ENCODE results near the gene SMPD3. TPM values are rescaled to one million over a fixed set of nuclear protein-coding genes. Genes with fewer than 3 reads are reported as not detected.

The SMPD3 gene
- total RNA-seq, 4 donors from 2014 or later, result 51.1 to 168 (median 68.9) TPM

DNA sequence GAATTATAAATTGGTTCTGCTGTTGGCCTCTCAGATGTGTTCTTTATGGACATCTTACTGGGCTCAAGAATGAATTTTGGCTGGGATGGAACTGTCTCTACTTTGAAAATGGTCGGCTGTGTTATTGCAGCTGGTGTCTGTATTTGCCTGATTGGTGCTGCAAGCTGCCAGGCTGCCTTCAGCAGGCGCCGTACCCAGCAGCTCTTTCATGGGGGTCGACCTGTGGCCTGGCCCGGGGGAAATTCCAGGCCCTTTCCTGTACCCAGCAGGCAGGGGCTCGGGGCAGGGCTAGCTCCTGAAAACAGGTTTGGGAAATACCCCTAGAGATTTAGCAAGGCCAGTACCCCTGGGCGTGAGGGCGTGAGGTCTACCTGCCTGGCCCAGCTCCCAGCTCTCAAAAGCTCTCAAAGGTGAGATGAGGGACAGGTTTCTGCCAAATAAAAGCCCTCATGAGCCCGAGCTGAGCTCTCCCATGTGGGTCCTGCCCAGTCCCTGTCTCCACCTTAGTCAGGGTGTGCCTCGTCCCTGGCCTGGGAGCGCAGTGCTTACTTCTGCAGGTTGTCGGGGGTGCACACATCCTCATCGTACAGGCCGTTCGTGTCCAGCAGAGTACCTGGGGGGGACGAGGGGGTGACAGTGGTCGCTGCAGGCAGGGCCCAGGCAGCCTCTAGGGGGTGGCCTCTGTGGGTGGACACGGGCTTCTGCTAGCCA is 85.2 kb downstream of the SMPD3 start:
- WGBS, 2 donors (ENCODE audit: low coverage in 1 of 2), result 82% methylated on average over 18 of the region's 18 CpGs; no CpG with 5 or more reads in 1 of the 2 donors
- no peak for DNase-seq
- Histone ChIP-seq H3K4me3 (no peak overlapping the region), H3K4me1 (no peaks in the 10 kb centered on the region), H3K9me3 (no peaks in the 10 kb centered on the region), H3K36me3 (no peaks in the 10 kb centered on the region), H3K27me3 (peaks cover 6% of the 10 kb centered on the region), H3K27ac (no peak overlapping the region)
- in situ Hi-C loops (cut with MboI; ENCODE audit: low pct_ligation_motif_present in 1 of 4, low pct_unique_long_range_greater_than_20kb in 1 of 4, low sequenced_read_pairs in 3 of 4) (no loop called here), intact Hi-C loops (cut with DNase I; ENCODE audit: low total_unique reads) (no loop called here)
- TF ChIP-seq POLR2A (IDR thresholded peaks at IDR 0.05) (no peak), POLR2AphosphoS5 (IDR thresholded peaks at IDR 0.05) (no peak), EP300 (IDR thresholded peaks at IDR 0.05; ENCODE audit: low read depth) (no peak)
- TF ChIP-seq, protein P1, sequence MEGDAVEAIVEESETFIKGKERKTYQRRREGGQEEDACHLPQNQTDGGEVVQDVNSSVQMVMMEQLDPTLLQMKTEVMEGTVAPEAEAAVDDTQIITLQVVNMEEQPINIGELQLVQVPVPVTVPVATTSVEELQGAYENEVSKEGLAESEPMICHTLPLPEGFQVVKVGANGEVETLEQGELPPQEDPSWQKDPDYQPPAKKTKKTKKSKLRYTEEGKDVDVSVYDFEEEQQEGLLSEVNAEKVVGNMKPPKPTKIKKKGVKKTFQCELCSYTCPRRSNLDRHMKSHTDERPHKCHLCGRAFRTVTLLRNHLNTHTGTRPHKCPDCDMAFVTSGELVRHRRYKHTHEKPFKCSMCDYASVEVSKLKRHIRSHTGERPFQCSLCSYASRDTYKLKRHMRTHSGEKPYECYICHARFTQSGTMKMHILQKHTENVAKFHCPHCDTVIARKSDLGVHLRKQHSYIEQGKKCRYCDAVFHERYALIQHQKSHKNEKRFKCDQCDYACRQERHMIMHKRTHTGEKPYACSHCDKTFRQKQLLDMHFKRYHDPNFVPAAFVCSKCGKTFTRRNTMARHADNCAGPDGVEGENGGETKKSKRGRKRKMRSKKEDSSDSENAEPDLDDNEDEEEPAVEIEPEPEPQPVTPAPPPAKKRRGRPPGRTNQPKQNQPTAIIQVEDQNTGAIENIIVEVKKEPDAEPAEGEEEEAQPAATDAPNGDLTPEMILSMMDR (IDR thresholded peaks at IDR 0.05), result no peak

DNA sequence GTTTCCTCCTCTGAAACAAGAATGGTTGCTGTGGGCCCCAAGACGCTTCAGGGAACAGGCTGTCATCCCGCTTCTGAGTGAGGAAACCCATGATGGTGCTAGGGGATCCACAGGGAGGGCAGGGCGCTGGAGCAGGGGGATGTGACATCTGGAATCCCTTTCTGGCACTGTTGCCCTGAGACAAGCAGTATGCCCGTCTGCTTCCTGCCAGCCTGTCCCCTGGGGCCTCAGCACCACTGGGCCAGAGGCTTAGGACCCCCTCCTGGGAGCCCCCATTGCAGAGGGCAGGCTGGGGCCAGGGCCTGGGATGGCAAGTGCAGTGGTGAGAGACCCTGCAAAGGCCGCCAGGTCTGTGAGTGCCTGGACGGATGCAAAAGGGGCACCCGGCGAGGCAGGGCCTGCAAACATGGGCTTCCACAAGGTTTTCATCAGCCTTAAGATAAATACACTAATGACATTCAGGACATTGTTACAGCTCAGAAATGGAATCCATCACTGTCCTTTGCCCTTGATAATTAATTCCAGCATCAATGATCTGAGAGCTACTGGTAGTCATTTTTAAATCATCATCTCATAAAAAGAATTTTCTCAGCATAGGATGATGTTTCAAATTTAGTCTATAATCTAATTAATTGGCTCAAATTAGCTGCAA is 85.9 kb downstream of the SMPD3 start:
- H3K27ac ChIP-seq, result no peak overlapping the region
- H3K36me3 ChIP-seq, result no peaks in the 10 kb centered on the region
- 80% methylated on average over 8 of the region's 8 CpGs; no CpG with 5 or more reads in 1 of the 2 donors for WGBS, 2 donors (ENCODE audit: low coverage in 1 of 2)
- no peak for DNase-seq
- H3K9me3 ChIP-seq, result no peaks in the 10 kb centered on the region
- H3K4me1 ChIP-seq, result no peaks in the 10 kb centered on the region
- H3K27me3 ChIP-seq, result peaks cover 6% of the 10 kb centered on the region
- no peak overlapping the region for H3K4me3 ChIP-seq
- in situ Hi-C loops (cut with MboI; ENCODE audit: low pct_ligation_motif_present in 1 of 4, low pct_unique_long_range_greater_than_20kb in 1 of 4, low sequenced_read_pairs in 3 of 4), result no loop called here
- TF ChIP-seq POLR2A (IDR thresholded peaks at IDR 0.05) (no peak), POLR2AphosphoS5 (IDR thresholded peaks at IDR 0.05) (no peak), EP300 (IDR thresholded peaks at IDR 0.05; ENCODE audit: low read depth) (no peak)
- TF ChIP-seq, protein P1 (IDR thresholded peaks at IDR 0.05), result no peak
- intact Hi-C loops (cut with DNase I; ENCODE audit: low total_unique reads), result no loop called here

DNA sequence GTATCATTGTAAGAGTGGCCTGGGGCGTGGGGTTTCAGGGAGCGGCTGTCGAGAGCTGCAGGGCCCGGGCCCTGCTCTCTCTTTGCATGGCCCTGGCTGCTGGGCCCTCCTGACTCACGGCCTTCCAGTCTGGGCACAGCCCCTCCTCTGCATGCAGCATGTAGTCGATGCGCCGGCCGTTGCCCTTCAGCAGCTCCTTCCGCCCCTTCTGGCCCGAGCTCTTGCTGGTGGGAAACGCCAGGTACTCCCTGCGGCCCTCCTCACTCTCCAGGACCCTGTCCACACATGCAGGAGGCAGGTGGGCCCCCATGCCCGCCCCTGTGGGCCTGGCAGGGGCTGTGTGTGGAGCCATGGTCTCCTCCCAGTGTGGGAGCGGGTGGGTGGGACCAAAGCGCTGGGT is 86.8 kb downstream of the SMPD3 start:
- TF ChIP-seq POLR2A (IDR thresholded peaks at IDR 0.05) (no peak), EP300 (IDR thresholded peaks at IDR 0.05; ENCODE audit: low read depth) (no peak), POLR2AphosphoS5 (IDR thresholded peaks at IDR 0.05) (no peak)
- TF ChIP-seq, protein P1 (IDR thresholded peaks at IDR 0.05), result no peak
- 74 to 100% methylated on average over 1 to 16 of the region's 16 CpGs for WGBS, 2 donors (ENCODE audit: low coverage in 1 of 2)
- H3K27me3 ChIP-seq, result peaks cover 6% of the 10 kb centered on the region
- H3K4me1 ChIP-seq, result peaks cover 0 to 9% (median 0%) of the 10 kb centered on the region in 4 donors
- H3K36me3 ChIP-seq, result peaks cover 0 to 5% (median 0%) of the 10 kb centered on the region in 4 donors
- intact Hi-C loops (cut with DNase I; ENCODE audit: low total_unique reads), result no loop called here
- in situ Hi-C loops (cut with MboI; ENCODE audit: low pct_ligation_motif_present in 1 of 4, low pct_unique_long_range_greater_than_20kb in 1 of 4, low sequenced_read_pairs in 3 of 4), result no loop called here
- DNase-seq, result no peak
- no peak overlapping the region for H3K27ac ChIP-seq
- H3K4me3 ChIP-seq, result no peak overlapping the region
- no peaks in the 10 kb centered on the region for H3K9me3 ChIP-seq

DNA sequence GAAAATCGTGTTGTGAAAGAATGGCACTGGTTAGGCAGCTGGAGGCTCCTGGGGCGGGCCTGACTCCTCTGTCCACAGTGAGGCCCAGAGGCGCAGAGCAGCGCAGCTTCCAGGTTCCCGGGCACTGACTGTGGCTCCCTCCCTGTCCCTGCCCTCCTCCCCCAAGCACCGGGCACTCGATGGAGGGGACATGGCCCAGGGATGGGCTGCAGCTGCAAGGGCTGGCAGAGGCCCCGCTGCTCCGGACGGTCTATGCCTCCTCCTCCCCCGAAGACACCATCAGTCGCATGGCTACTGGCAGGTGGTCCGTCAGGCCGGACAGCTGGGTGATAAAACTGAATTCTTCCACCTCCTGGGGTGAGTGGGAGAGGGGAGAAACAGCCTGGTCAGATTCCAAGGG is 87.4 kb downstream of the SMPD3 start:
- 86% methylated on average over 13 of the region's 14 CpGs; no CpG with 5 or more reads in 1 of the 2 donors for WGBS, 2 donors (ENCODE audit: low coverage in 1 of 2)
- peaks cover under 1% of the 10 kb centered on the region for H3K27me3 ChIP-seq
- peaks cover 0 to 9% (median 0%) of the 10 kb centered on the region in 4 donors for H3K4me1 ChIP-seq
- intact Hi-C loops (cut with DNase I; ENCODE audit: low total_unique reads) (no loop called here), in situ Hi-C loops (cut with MboI; ENCODE audit: low pct_ligation_motif_present in 1 of 4, low pct_unique_long_range_greater_than_20kb in 1 of 4, low sequenced_read_pairs in 3 of 4) (no loop called here)
- no peak overlapping the region for H3K27ac ChIP-seq
- H3K36me3 ChIP-seq, result peaks cover 0 to 7% (median 0%) of the 10 kb centered on the region in 4 donors
- no peak for DNase-seq
- TF ChIP-seq EP300 (IDR thresholded peaks at IDR 0.05; ENCODE audit: low read depth), result no peak
- no peak for TF ChIP-seq POLR2A (IDR thresholded peaks at IDR 0.05)
- TF ChIP-seq, protein P1 (IDR thresholded peaks at IDR 0.05), result no peak
- no peak for TF ChIP-seq POLR2AphosphoS5 (IDR thresholded peaks at IDR 0.05)
- no peak overlapping the region for H3K4me3 ChIP-seq
- H3K9me3 ChIP-seq, result no peaks in the 10 kb centered on the region
